Uterus (tissue), 4 donors: ENCODE data around the gene PAQR4. TPM values are rescaled to one million over a fixed set of nuclear protein-coding genes. Genes with fewer than 3 reads are reported as not detected.

Source experiments
- DNase-seq, 2 donors: peaks; one replicate each; pipeline ENCODE4 v3.0.0-alpha.2; 2019 to 2020
- H3K27ac ChIP-seq, 2 donors: fragments of 200-600 bp; sonication (generic); 1 replicate in 1 of 2; 2 replicates in 1 of 2; pipeline ENCODE4 v1.5.1; 2016 to 2018
- H3K27me3 ChIP-seq, 2 donors: fragments of 200-600 bp; sonication (generic); one replicate each; pipeline ENCODE4 v1.5.1; 2018 to 2019; ENCODE audit warnings: control low read depth in 1 of 2
- H3K36me3 ChIP-seq, 2 donors: fragments of 200-600 bp; sonication (generic); one replicate each; pipeline ENCODE4 v1.5.1; 2019; ENCODE audit warnings: control low read depth in 1 of 2
- H3K4me1 ChIP-seq, 2 donors: fragments of 200-600 bp; sonication (generic); one replicate each; pipeline ENCODE4 v1.5.1; 2018 to 2019; ENCODE audit warnings: control low read depth in 1 of 2
- H3K4me3 ChIP-seq, 2 donors: fragments of 200-600 bp; sonication (generic); 1 replicate in 1 of 2; 2 replicates in 1 of 2; pipeline ENCODE4 v1.5.1; 2018 to 2019; ENCODE audit warnings: mild to moderate bottlenecking in 1 of 2
- H3K9me3 ChIP-seq, 2 donors: fragments of 200-600 bp; sonication (generic); one replicate each; pipeline ENCODE4 v1.5.1; 2019; ENCODE audit warnings: control low read depth in 1 of 2
- CTCF ChIP-seq, 4 experiments: fragments of 200-600 bp in 2 of 4; fragments of 450-650 bp in 2 of 4; sonication (generic) in 2 of 4; IDR thresholded peaks; one replicate each; pipeline ENCODE4 v1.5.1; 2016 to 2019; ENCODE audit warnings: antibody characterized with exemption in 4 of 4, mild to moderate bottlenecking in 2 of 4, moderate library complexity in 1 of 4
- POLR2A ChIP-seq, 2 donors: fragments of 450-650 bp; IDR thresholded peaks; one replicate each; pipeline ENCODE4 v1.6.1; 2016; ENCODE audit warnings: antibody characterized with exemption in 2 of 2, mild to moderate bottlenecking in 1 of 2, moderate library complexity in 1 of 2
- intact Hi-C: fragments of 100-400 bp; cut with DNase I; formaldehyde crosslinking; loops from one replicate; pipeline ENCODE4 v1.15.1; 2023; ENCODE audit warnings: low total_unique reads
- total RNA-seq, 4 donors: library from RNA; depleted of rRNA in 3 of 4; stranded (reverse); fragments of >200 nt in 3 of 4; gene quantifications; one replicate each; pipeline versions ENCODE4 v1.1.0 to v1.2.4, GENCODE V29; 2014 to 2023
- donor health status: DM: yes; HTN: yes; CAD: no.

The PAQR4 gene
- total RNA-seq, 4 donors from 2014 or later = 0.26 to 4.8 (median 2.5) TPM

GRCh38 chr16:2976673-2977072, 7.5 kb downstream of the PAQR4 start:
- H3K4me1 ChIP-seq = peaks cover 0 to 7% of the 10 kb centered on the region in 2 donors
- intact Hi-C loops = no loop called here
- H3K4me3 ChIP-seq = no peak overlapping the region
- H3K36me3 ChIP-seq = no peaks in the 10 kb centered on the region
- TF ChIP-seq CTCF (IDR thresholded peaks at IDR 0.05) = no peak
- TF ChIP-seq POLR2A (IDR thresholded peaks at IDR 0.05) = no peak
- no peaks in the 10 kb centered on the region for H3K27me3 ChIP-seq
- no peak for DNase-seq
- H3K9me3 ChIP-seq = no peaks in the 10 kb centered on the region
- H3K27ac ChIP-seq = no peak overlapping the region

- Histone ChIP-seq H3K4me3 (no peak overlapping the region), H3K36me3 (no peaks in the 10 kb centered on the region), H3K27me3 (no peaks in the 10 kb centered on the region), H3K27ac (no peak overlapping the region), H3K4me1 (peaks cover 0 to 7% of the 10 kb centered on the region in 2 donors), H3K9me3 (no peaks in the 10 kb centered on the region)
- intact Hi-C loops = no loop called here
- TF ChIP-seq CTCF (IDR thresholded peaks at IDR 0.05) (no peak), POLR2A (IDR thresholded peaks at IDR 0.05) (no peak)
- DNase-seq = no peak
Observed at GRCh38 chr16:2977440-2977839, 8.3 kb downstream of the PAQR4 start.

DNA sequence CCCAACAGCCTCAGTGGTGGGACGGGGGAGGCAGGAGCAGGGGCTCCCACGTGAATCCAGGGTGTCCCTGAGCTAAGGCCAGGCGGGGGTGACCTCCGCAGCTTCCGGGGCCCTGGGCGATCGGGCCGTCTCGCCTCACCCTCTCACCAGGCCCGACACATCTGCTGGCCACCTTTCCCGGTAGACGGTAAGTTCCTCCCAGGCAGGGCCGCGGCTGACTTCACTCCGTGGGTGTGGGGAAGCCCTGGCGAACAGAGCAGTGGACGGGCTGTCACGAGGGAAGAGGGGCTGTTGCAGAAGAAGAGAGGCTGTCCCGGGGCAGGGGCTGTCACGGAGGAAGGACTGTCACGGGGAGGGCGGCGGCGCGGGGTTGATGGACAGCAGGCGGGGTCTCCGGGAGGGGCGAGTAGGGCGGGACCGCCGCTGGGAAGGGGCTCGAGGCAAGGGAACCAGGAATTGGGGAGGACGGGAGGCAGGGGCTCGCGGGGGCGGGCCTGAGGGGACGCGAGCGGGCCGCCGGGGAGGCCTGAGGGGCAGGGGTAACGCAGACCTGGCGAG, 10.6 kb downstream of the PAQR4 start:
- TF ChIP-seq CTCF (IDR thresholded peaks at IDR 0.05) (no peak), POLR2A (IDR thresholded peaks at IDR 0.05) (no peak)
- intact Hi-C loops = no loop called here
- H3K9me3 ChIP-seq = no peaks in the 10 kb centered on the region
- peak overlapping the region in 1 of 2 donors; percentile 78 for H3K4me3 ChIP-seq
- peaks cover 0 to 13% of the 10 kb centered on the region in 2 donors for H3K4me1 ChIP-seq
- DNase-seq = no peak
- no peaks in the 10 kb centered on the region for H3K27me3 ChIP-seq
- H3K36me3 ChIP-seq = no peaks in the 10 kb centered on the region
- no peak overlapping the region for H3K27ac ChIP-seq

GRCh38 chr16:2980227-2981176, 11.4 kb downstream of the PAQR4 start, which contains the start of gene PKMYT1:
Gene PKMYT1 (minus strand): TSS chr16:2980446. CDS start chr16:2979657, 789 bp downstream.
- Histone ChIP-seq H3K4me3 (peak within 1 kb of the TSS; percentile 69 to 78), H3K4me1 (peaks cover 0 to 13% of the 10 kb centered on the region in 2 donors), H3K9me3 (no peaks in the 10 kb centered on the region), H3K27me3 (no peaks in the 10 kb centered on the region), H3K36me3 (no peaks in the 10 kb centered on the region), H3K27ac (peak within 1 kb of the TSS; percentile 76 to 86)
- TF ChIP-seq POLR2A (IDR thresholded peaks at IDR 0.05) = peak; percentile 72 to 98
- TF ChIP-seq CTCF (IDR thresholded peaks at IDR 0.05) = peak in 1 of 4 experiments; percentile 10
- peak; percentile 84 to 94 for DNase-seq
- intact Hi-C loops = no loop called here
